ENCODE data around the gene DAZAP1.

DNA sequence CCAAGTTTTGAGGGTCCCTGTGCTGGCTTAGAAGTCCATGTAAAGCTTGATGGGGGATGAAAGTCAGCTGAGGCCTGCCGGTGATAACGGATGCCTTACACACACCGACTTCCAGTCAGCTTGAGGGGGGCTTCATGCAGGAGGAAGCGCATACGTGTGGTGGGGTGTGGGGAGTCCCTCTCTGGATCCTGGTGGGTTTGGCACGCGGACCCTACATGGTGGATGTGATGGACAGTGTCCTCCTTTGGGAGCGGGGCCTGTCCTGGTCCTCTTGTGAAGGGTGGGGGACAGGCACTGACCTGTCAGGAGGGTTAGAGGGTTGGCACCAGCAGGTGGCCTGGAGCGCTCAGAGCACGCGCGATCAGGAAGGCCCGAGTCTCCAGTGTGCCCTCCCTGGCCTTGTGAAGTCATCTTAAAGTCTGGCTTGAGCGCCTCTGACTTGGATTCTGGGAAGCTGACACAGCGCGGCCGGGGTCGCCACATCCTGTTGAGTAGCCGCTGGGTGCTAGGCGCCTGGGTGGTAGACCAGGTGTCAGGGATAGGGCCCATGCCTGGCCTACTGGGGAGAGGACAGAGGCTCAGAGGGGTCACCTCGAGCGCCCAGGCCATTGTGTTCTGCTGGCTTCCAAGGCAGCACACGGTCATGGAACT lies 2.9 kb downstream of the DAZAP1 start:
- TF ChIP-seq, protein P1, sequence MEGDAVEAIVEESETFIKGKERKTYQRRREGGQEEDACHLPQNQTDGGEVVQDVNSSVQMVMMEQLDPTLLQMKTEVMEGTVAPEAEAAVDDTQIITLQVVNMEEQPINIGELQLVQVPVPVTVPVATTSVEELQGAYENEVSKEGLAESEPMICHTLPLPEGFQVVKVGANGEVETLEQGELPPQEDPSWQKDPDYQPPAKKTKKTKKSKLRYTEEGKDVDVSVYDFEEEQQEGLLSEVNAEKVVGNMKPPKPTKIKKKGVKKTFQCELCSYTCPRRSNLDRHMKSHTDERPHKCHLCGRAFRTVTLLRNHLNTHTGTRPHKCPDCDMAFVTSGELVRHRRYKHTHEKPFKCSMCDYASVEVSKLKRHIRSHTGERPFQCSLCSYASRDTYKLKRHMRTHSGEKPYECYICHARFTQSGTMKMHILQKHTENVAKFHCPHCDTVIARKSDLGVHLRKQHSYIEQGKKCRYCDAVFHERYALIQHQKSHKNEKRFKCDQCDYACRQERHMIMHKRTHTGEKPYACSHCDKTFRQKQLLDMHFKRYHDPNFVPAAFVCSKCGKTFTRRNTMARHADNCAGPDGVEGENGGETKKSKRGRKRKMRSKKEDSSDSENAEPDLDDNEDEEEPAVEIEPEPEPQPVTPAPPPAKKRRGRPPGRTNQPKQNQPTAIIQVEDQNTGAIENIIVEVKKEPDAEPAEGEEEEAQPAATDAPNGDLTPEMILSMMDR (conservative IDR thresholded peaks at IDR 0.05; ENCODE audit: low read length), result no peak
- TF ChIP-seq EZH2phosphoT487 (IDR thresholded peaks at IDR 0.05; ENCODE audit: borderline replicate concordance), result no peak

Measured in Loucy (cell line).